ENCODE data around the gene P2RX3.
"Not testable (repeated sequence)": the region's sequence is repeated elsewhere in the genome, so short reads cannot be mapped to it uniquely, and the experiment has no call there.

The P2RX3 gene

DNA sequence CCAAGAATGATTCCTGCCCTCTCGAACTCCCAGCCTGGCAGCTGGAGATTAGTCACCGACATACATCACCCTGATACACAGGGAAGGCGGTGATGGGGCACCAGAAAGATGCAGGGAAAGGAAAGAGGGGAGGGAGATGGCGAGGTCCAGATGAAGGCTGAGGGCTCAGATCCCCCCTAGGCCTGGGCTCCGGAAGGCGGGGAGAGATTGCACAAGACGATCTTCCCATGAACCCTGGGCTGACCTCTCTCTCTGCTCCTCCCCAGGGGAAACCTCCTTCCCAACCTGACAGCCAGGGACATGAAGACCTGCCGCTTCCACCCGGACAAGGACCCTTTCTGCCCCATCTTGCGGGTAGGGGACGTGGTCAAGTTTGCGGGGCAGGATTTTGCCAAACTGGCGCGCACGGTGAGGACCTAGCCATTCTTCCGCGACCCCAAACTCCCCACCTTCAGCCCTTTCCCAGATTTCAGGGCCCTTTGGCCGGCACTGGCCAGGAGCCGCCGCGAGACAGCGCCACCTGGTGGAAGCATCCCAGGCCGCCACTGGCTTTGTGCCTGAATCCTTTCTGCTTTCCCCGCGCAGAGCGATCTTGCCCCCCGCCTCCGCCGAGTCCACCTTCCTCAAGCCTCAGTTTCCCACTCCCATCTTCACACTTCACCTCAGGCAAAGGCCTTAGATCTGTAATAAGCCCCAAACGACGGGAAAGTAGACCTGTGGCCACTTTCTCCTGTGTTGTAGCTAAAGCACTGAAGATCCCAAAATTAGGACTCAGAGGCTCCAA, 11.5 kb downstream of the P2RX3 start:
- DNase-seq (ENCODE audit: low spot score) = peak; percentile 41

- DNase-seq (ENCODE audit: low spot score) = no peak
Measured at GRCh38 chr11:57353036-57353435, 14.9 kb downstream of the P2RX3 start.

GRCh38 chr11:57353446-57353845, 15.3 kb downstream of the P2RX3 start:
- no peak for DNase-seq (ENCODE audit: low spot score)

- no peak for DNase-seq (ENCODE audit: low spot score)
Measured at GRCh38 chr11:57353852-57354251, 15.7 kb downstream of the P2RX3 start.

GRCh38 chr11:57354699-57355098, 16.5 kb downstream of the P2RX3 start:
- no peak for DNase-seq (ENCODE audit: low spot score)

GRCh38 chr11:57356268-57356667, 18.1 kb downstream of the P2RX3 start:
- no peak for DNase-seq (ENCODE audit: low spot score)

- no peak for DNase-seq (ENCODE audit: low spot score)
Measured at GRCh38 chr11:57357310-57357709, 19.2 kb downstream of the P2RX3 start.

- no peak for DNase-seq (ENCODE audit: low spot score)
Measured at GRCh38 chr11:57357856-57358255, 19.7 kb downstream of the P2RX3 start.

DNA sequence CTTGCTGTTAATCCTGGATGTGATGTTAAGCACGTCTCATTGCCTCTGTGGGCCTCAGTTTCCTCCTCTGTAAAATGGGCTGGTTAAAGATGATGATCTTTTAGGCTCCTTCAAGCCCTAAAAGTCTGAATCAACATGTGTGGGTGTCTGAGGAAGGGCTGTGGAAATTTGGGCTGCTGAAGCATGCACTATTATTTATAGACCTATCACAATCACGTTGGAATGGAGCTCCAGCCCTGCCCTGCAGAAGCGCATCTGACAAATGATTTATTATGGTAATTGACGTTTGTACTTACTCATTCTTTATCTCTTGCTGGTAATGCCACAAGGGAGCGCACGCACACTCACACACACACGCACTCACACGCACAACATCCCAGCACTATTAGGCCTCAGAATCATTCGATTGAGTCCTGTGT, 20.4 kb downstream of the P2RX3 start:
- DNase-seq (ENCODE audit: low spot score) = no peak

GRCh38 chr11:57358991-57359390, 20.8 kb downstream of the P2RX3 start:
- no peak for DNase-seq (ENCODE audit: low spot score)

- DNase-seq (ENCODE audit: low spot score) = no peak
Measured at GRCh38 chr11:57359396-57359795, 21.2 kb downstream of the P2RX3 start.

DNA sequence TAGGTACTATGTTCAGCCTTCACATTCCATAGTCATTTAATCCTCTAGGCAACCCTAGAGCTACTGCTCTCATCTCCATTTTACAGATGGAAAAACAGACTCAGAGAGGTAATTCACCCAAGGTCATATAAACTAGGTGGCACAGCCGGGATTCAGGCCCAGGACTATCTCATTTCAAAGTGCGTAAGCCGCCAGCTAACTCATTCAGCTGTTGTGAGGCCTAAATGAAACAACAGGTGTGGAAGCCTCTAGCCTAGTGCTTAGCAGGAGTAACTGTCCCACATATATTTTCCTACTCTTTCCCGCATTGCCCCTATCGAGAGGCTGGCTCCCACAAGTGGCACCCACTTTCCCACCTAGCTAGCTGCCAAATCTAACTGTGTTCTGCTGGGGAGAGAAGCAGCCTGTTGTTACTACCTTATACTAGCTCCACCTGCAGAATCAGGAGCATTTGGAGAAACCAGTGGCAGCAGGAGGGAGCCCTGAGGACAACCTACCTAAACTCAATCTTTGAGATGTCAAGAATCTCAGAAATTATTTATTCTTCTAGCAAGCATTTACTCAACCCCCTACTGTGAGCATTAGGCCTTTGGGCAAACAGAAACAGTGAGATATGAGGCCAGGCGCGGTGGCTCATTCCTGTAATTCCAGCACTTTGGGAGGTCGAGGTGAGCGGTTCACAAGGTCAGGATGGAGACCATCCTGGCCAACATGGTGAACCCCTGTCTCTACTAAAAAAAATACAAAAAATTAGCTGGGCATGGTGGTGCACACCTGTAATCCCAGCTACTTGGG, 21.9 kb downstream of the P2RX3 start:
- no peak for DNase-seq (ENCODE audit: low spot score)

DNA sequence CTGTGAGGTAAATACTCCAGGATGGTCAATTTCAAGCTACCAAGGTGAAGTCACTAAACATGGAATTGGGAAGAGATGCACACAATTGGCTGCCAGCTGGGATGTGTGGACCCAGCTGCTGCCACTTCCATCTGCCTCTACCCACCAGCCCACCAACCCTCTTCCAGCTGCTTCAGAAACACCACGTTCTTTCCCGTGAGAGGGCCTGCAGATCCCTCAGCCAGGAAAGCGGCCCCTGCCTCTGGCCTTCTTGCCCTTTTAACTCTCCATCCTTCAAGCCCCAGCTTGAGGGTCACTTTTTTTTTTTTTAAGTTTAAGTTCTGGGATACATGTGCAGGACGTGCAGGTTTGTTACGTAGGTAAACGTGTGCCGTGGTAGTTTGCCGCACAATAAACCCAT, 22.8 kb downstream of the P2RX3 start:
- DNase-seq (ENCODE audit: low spot score) = no peak

- DNase-seq (ENCODE audit: low spot score) = not testable (repeated sequence)
Measured at GRCh38 chr11:57361420-57361819, 23.3 kb downstream of the P2RX3 start.

- no peak for DNase-seq (ENCODE audit: low spot score)
Measured at GRCh38 chr11:57361926-57362325, 23.8 kb downstream of the P2RX3 start.

DNA sequence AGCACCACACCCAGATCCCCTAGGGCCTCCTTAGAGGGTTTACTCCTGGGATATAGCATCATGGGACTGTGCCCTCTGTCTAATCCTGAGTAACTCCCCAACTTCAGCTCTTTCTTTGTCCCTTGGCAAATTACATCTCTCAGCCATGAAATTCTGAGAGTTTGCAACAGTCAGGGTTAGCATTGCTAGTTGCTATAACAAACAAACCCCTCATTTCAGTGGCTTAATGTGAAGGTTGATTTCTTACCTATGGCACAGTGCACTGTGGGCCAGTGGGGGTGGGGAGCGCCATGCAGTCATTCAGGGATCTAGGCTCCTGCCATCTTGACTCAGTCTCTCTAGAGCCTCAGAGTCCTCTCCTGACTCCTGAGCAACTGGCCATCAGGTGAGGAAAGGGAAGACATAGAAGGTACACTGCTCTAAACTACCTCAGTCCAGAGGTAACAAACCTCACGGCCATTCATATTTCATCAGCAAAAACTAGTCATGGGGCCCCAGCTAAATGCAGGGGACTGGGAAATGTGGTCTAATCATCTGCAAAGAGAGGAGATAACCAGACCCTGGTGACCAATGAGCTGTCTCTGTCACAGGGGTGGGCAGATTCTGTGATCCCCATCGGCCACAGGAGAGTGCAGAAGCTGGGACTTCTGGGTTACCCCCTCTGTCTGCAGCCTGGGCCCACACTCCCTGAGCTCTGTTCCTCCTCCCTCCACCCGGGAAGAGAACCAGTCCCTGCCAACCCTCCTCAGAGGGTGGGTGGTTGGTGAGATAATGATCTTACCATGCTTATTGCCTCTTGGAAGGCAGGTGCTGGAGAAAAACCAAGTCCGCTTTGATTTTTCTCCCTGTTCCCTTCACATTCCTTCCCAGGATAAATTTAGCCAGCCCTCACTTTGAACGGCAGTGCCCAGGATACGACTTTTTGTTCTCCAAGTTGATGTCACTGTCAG, 25.3 kb downstream of the P2RX3 start:
- no peak for DNase-seq (ENCODE audit: low spot score)

- DNase-seq (ENCODE audit: low spot score) = no peak
Measured at GRCh38 chr11:57364851-57365660, 26.9 kb downstream of the P2RX3 start.

DNA sequence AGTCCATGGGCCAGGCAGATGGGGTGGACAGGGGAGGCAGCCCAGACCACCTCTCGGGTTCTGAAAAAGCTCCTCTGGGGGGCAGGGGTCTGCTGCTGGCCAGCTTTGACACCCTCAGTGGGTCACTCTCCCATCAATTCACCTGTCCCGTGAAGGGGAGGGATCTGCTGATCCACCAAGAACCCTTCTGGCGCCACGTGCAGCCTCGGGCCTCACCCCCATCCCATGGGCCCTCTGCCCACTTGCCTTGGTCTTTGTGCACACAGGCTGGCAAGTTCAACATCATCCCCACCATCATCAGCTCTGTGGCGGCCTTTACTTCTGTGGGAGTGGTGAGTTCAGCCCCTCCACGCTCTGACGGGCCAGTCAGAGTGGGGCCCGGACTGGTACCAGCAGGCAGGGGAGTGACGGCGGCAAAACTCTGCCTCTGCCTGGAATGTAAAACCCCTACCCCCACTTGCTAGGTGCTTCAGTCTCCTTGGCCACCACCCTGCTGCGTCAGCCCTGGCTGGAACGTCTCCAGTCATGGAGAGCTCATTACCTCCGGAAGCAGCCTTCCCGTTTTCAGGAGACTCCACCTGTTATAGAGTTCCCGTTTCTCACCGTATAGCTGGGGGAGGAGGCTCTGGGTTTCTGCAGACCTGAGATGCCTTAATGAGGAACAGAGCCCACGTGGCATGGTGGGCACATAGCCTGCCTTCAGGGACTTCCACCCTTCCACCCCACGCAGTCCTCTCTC, 30.1 kb downstream of the P2RX3 start:
- no peak for DNase-seq (ENCODE audit: low spot score)

GRCh38 chr11:57368845-57369232, 30.7 kb downstream of the P2RX3 start:
- DNase-seq (ENCODE audit: low spot score) = no peak

GRCh38 chr11:57370251-57370650, 32.1 kb downstream of the P2RX3 start:
- DNase-seq (ENCODE audit: low spot score) = no peak

- no peak for DNase-seq (ENCODE audit: low spot score)
Measured at GRCh38 chr11:57370941-57371340, 32.8 kb downstream of the P2RX3 start.

Measured in NAMALWA (cell line).